HepG2 (cell line): ENCODE results near the gene PRSS12. TPM values are rescaled to one million over a fixed set of nuclear protein-coding genes. Genes with fewer than 3 reads are reported as not detected.

Source experiments
- ARNT ChIP-seq: fragments of 450-650 bp; IDR thresholded peaks from 2 replicates; pipeline ENCODE4 v1.6.1; 2017
- CEBPG ChIP-seq: IDR thresholded peaks from 2 replicates; pipeline ENCODE4 v1.6.1; 2016
- DMAP1 ChIP-seq: IDR thresholded peaks from 2 replicates; pipeline ENCODE4 v1.6.1; 2016
- DR1 ChIP-seq: sonication (generic); formaldehyde crosslinking; IDR thresholded peaks from 2 replicates; pipeline ENCODE4 v1.8.0; 2021; ENCODE audit warnings: mild to moderate bottlenecking, missing genetic modification reagents, inconsistent platforms
- FOXK1 ChIP-seq: sonication (generic); formaldehyde crosslinking; IDR thresholded peaks from 2 replicates; pipeline ENCODE4 v1.4.0; 2020; ENCODE audit warnings: low read depth, missing genetic modification reagents, borderline replicate concordance
- NCOR1 ChIP-seq: fragments of 200-600 bp; sonication (generic); IDR thresholded peaks from 2 replicates; pipeline ENCODE4 v1.7.0; 2017; ENCODE audit warnings: antibody characterized with exemption, low read length, borderline replicate concordance
- NFE2L1 ChIP-seq: sonication (generic); formaldehyde crosslinking; IDR thresholded peaks from 2 replicates; pipeline ENCODE4 v1.4.0; 2020; ENCODE audit warnings: missing genetic modification reagents, mild to moderate bottlenecking, borderline replicate concordance
- NPAS2 ChIP-seq: sonication (generic); formaldehyde crosslinking; IDR thresholded peaks from 2 replicates; pipeline ENCODE4 v1.8.0; 2022; ENCODE audit warnings: mild to moderate bottlenecking, missing genetic modification reagents, borderline replicate concordance
- PHF8 ChIP-seq: sonication (generic); formaldehyde crosslinking; IDR thresholded peaks from 2 replicates; pipeline ENCODE4 v1.5.0; 2020; ENCODE audit warnings: missing genetic modification reagents
- SRSF1 ChIP-seq: fragments of 200-400 bp; formaldehyde crosslinking; optimal IDR thresholded peaks from 2 replicates; pipeline ENCODE3; 2017; ENCODE audit warnings: mild to moderate bottlenecking, low read depth, low read length, moderate library complexity
- TCF7 ChIP-seq: sonication (generic); IDR thresholded peaks from 2 replicates; pipeline ENCODE4 v1.6.1; 2016; ENCODE audit warnings: antibody characterized with exemption, low read depth
- ZBTB38 ChIP-seq: sonication (generic); formaldehyde crosslinking; IDR thresholded peaks from 2 replicates; pipeline ENCODE4 v1.5.1; 2020; ENCODE audit warnings: mild to moderate bottlenecking, missing genetic modification reagents
- ZKSCAN1 ChIP-seq: fragments of 150-350 bp; IDR thresholded peaks from 2 replicates; pipeline ENCODE4 v1.6.1; 2014; ENCODE audit warnings: low read length
- ZNF143 ChIP-seq: sonication (generic); formaldehyde crosslinking; IDR thresholded peaks from 2 replicates; pipeline ENCODE4 v1.4.0; 2020; ENCODE audit warnings: missing genetic modification reagents
- ZNF205 ChIP-seq: IDR thresholded peaks from 2 replicates; pipeline ENCODE4 v1.6.1; 2018; ENCODE audit warnings: missing biosample characterization, missing genetic modification reagents
- ZNF432 ChIP-seq: sonication (generic); formaldehyde crosslinking; IDR thresholded peaks from 2 replicates; pipeline ENCODE4 v1.5.0; 2020; ENCODE audit warnings: missing genetic modification reagents, mild to moderate bottlenecking, borderline replicate concordance
- ZNF557 ChIP-seq: sonication (generic); formaldehyde crosslinking; IDR thresholded peaks from 2 replicates; pipeline ENCODE4 v1.4.0; 2020; ENCODE audit warnings: missing genetic modification reagents
- ZNF775 ChIP-seq: sonication (generic); formaldehyde crosslinking; IDR thresholded peaks from 2 replicates; pipeline ENCODE4 v1.4.0; 2020; ENCODE audit warnings: missing genetic modification reagents, mild to moderate bottlenecking, moderate library complexity, borderline replicate concordance
- polyA plus RNA-seq, 8 experiments: library from polyadenylated mRNA; depleted of rRNA in 3 of 8; stranded (reverse) in 7 of 8; unstranded in 1 of 8; fragments of >200 nt; fragmentation: Illumina TruSeq in 4 of 8; extraction: Trizol in 4 of 8; gene quantifications; 2 replicates each; pipeline versions ENCODE4 v1.2.1 to v1.2.3, GENCODE V29; 2011 to 2016; ENCODE audit warnings: low read depth in 4 of 8, missing spikeins in 1 of 8, mixed read lengths in 1 of 8; ENCODE audit not compliant: insufficient read depth in 1 of 8
- total RNA-seq, 5 experiments: library from RNA; depleted of rRNA; stranded (reverse); fragments of >200 nt; fragmentation: Illumina TruSeq; extraction: Trizol; gene quantifications; 2 replicates each; pipeline ENCODE4 v1.2.3, GENCODE V29; 2016; ENCODE audit warnings: low read depth in 1 of 5
- TF ChIP-seq, protein P1 (sequence below): sonication (generic); formaldehyde crosslinking; IDR thresholded peaks from 2 replicates; pipeline ENCODE4 v1.5.0; 2020; ENCODE audit warnings: mild to moderate bottlenecking, missing genetic modification reagents, borderline replicate concordance
- TF ChIP-seq, protein P2 (sequence below): sonication (generic); formaldehyde crosslinking; IDR thresholded peaks from 2 replicates; pipeline ENCODE4 v1.8.0; 2022; ENCODE audit warnings: mild to moderate bottlenecking, missing genetic modification reagents, moderate library complexity
- TF ChIP-seq, protein P3 (sequence below): sonication (generic); formaldehyde crosslinking; IDR thresholded peaks from 2 replicates; pipeline ENCODE4 v1.5.0; 2020; ENCODE audit warnings: missing genetic modification reagents, mild to moderate bottlenecking, borderline replicate concordance

Gene PRSS12
- total and polyA plus RNA-seq, 2 of the 13 experiments (the other 11 are each of a cell fraction or from before 2014, with no cell fraction given) = 0.02 TPM; not detected in 1

DNA sequence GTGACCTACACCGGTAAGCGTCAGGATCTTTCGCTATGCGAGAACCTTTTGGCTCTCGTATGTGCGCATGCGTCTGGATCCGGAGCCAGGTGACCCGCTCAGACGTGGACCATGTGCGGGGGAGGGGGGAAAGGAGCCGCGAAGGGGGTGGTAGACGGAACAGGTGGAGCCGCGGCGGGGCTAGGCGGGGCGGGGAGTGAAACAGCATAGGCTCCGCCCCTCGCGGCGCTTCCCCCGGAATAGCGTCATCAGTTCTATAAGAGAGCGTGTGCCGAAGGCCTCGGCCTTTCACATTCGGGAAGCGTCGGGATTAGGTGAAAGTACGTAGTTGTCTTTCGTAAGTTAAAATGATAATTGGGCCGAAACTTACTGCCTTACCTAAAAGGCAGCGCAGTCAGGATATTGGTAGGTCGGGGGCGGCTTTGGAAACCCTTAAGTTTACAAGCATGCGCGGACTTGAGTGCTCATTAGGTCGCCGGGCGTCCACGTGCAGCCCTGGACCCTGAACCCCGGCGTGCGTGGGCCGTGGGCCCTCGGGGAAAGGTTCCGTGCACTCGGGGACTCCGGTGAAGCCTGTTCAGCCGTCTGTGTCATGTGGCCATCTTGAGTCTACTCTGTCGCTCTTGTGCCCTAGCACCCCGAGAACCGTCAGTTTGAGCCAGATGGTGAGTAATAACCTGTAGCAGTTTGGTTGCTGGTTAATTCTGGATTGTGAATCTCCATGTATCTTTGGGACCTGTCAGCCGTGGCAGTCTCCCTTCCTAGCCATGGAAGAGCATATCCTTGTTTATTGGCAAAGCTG, 74.1 kb downstream of the PRSS12 start (continued):
- TF ChIP-seq, protein P1, sequence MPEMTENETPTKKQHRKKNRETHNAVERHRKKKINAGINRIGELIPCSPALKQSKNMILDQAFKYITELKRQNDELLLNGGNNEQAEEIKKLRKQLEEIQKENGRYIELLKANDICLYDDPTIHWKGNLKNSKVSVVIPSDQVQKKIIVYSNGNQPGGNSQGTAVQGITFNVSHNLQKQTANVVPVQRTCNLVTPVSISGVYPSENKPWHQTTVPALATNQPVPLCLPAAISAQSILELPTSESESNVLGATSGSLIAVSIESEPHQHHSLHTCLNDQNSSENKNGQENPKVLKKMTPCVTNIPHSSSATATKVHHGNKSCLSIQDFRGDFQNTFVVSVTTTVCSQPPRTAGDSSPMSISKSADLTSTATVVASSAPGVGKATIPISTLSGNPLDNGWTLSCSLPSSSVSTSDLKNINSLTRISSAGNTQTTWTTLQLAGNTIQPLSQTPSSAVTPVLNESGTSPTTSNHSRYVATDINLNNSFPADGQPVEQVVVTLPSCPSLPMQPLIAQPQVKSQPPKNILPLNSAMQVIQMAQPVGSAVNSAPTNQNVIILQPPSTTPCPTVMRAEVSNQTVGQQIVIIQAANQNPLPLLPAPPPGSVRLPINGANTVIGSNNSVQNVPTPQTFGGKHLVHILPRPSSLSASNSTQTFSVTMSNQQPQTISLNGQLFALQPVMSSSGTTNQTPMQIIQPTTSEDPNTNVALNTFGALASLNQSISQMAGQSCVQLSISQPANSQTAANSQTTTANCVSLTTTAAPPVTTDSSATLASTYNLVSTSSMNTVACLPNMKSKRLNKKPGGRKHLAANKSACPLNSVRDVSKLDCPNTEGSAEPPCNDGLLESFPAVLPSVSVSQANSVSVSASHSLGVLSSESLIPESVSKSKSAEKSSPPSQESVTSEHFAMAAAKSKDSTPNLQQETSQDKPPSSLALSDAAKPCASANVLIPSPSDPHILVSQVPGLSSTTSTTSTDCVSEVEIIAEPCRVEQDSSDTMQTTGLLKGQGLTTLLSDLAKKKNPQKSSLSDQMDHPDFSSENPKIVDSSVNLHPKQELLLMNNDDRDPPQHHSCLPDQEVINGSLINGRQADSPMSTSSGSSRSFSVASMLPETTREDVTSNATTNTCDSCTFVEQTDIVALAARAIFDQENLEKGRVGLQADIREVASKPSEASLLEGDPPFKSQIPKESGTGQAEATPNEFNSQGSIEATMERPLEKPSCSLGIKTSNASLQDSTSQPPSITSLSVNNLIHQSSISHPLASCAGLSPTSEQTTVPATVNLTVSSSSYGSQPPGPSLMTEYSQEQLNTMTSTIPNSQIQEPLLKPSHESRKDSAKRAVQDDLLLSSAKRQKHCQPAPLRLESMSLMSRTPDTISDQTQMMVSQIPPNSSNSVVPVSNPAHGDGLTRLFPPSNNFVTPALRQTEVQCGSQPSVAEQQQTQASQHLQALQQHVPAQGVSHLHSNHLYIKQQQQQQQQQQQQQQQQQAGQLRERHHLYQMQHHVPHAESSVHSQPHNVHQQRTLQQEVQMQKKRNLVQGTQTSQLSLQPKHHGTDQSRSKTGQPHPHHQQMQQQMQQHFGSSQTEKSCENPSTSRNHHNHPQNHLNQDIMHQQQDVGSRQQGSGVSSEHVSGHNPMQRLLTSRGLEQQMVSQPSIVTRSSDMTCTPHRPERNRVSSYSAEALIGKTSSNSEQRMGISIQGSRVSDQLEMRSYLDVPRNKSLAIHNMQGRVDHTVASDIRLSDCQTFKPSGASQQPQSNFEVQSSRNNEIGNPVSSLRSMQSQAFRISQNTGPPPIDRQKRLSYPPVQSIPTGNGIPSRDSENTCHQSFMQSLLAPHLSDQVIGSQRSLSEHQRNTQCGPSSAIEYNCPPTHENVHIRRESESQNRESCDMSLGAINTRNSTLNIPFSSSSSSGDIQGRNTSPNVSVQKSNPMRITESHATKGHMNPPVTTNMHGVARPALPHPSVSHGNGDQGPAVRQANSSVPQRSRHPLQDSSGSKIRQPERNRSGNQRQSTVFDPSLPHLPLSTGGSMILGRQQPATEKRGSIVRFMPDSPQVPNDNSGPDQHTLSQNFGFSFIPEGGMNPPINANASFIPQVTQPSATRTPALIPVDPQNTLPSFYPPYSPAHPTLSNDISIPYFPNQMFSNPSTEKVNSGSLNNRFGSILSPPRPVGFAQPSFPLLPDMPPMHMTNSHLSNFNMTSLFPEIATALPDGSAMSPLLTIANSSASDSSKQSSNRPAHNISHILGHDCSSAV = no peak
- TF ChIP-seq ARNT (no peak), ZNF775 (peak; percentile 68; the same call in 1 of the 2 replicates), ZNF432 (CRISPR knock-in tag) (no peak), ZKSCAN1 (0 out of 2 replicates have a peak, but pooled peaks have one; percentile 38), PHF8 (CRISPR knock-in tag) (peak; percentile 94), DMAP1 (peak; percentile 99), CEBPG (CRISPR knock-in tag) (peak; percentile 3), SRSF1 (peak; percentile 42), FOXK1 (peak; percentile 33; the same call in 1 of the 2 replicates), DR1 (CRISPR knock-in tag) (peak; percentile 99), ZBTB38 (CRISPR knock-in tag) (0 out of 2 replicates have a peak, but pooled peaks have one; percentile 51), NFE2L1 (no peak), TCF7 (no peak), NPAS2 (CRISPR knock-in tag) (no peak), ZNF557 (CRISPR knock-in tag) (no peak), NCOR1 (0 out of 2 replicates have a peak, but pooled peaks have one; percentile 36), ZNF143 (CRISPR knock-in tag) (no peak; the same call in 1 of the 2 replicates), ZNF205 (CRISPR knock-in tag) (peak; percentile 80; the same call in 1 of the 2 replicates)
- TF ChIP-seq, protein P2, sequence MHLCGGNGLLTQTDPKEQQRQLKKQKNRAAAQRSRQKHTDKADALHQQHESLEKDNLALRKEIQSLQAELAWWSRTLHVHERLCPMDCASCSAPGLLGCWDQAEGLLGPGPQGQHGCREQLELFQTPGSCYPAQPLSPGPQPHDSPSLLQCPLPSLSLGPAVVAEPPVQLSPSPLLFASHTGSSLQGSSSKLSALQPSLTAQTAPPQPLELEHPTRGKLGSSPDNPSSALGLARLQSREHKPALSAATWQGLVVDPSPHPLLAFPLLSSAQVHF (CRISPR knock-in tag) = peak; percentile 50; the same call in 1 of the 2 replicates
- TF ChIP-seq, protein P3, sequence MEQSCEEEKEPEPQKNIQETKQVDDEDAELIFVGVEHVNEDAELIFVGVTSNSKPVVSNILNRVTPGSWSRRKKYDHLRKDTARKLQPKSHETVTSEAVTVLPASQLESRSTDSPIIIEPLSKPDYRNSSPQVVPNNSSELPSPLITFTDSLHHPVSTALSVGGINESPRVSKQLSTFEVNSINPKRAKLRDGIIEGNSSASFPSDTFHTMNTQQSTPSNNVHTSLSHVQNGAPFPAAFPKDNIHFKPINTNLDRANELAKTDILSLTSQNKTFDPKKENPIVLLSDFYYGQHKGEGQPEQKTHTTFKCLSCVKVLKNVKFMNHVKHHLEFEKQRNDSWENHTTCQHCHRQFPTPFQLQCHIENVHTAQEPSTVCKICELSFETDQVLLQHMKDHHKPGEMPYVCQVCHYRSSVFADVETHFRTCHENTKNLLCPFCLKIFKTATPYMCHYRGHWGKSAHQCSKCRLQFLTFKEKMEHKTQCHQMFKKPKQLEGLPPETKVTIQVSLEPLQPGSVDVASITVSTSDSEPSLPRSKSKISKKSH = no peak
